RWPE2 (cell line): ENCODE data around the gene SQSTM1.
"Not testable (repeated sequence)": the region's sequence is repeated elsewhere in the genome, so short reads cannot be mapped to it uniquely, and the experiment has no call there.

ENCODE experiments used
- ATAC-seq: fragments of 200-7000 bp; cut with Tn5 transposase; 3 replicates; pipeline ENCODE4 v1.9.1; 2021; ENCODE audit warnings: low read depth
- DNase-seq: peaks from one replicate; pipeline ENCODE4 v3.0.0-alpha.2; 2020; ENCODE audit warnings: low spot score
- H3K27ac ChIP-seq: fragments of 450-650 bp; 2 replicates; pipeline ENCODE4 v1.5.1; 2017; ENCODE audit warnings: mild to moderate bottlenecking; ENCODE audit not compliant: poor library complexity, severe bottlenecking
- H3K27me3 ChIP-seq: fragments of 250-450 bp; sonication (Bioruptor Pico); 2 replicates; pipeline ENCODE4 v1.5.1; 2021; ENCODE audit warnings: mild to moderate bottlenecking, moderate library complexity; ENCODE audit not compliant: insufficient read depth, poor library complexity, severe bottlenecking
- H3K36me3 ChIP-seq: fragments of 250-450 bp; sonication (Bioruptor Pico); 2 replicates; pipeline ENCODE4 v1.5.1; 2020; ENCODE audit warnings: low read depth, mild to moderate bottlenecking, moderate library complexity
- H3K4me1 ChIP-seq: fragments of 250-450 bp; sonication (Bioruptor Pico); 2 replicates; pipeline ENCODE4 v1.5.1; 2021; ENCODE audit warnings: mild to moderate bottlenecking, moderate library complexity; ENCODE audit not compliant: insufficient read depth, poor library complexity, severe bottlenecking
- H3K4me3 ChIP-seq: fragments of 250-450 bp; sonication (Bioruptor Pico); 2 replicates; pipeline ENCODE4 v1.5.1; 2021; ENCODE audit warnings: mild to moderate bottlenecking, moderate library complexity; ENCODE audit not compliant: severe bottlenecking
- H3K9me3 ChIP-seq: fragments of 250-450 bp; sonication (Bioruptor Pico); 2 replicates; pipeline ENCODE4 v1.5.1; 2021; ENCODE audit warnings: mild to moderate bottlenecking, moderate library complexity; ENCODE audit not compliant: severe bottlenecking
- TF ChIP-seq, protein P1 (sequence below): fragments of 450-650 bp; IDR thresholded peaks from one replicate; pipeline ENCODE4 v1.5.1; 2017; ENCODE audit warnings: mild to moderate bottlenecking, moderate library complexity; ENCODE audit not compliant: poor library complexity, severe bottlenecking

The SQSTM1 gene

DNA sequence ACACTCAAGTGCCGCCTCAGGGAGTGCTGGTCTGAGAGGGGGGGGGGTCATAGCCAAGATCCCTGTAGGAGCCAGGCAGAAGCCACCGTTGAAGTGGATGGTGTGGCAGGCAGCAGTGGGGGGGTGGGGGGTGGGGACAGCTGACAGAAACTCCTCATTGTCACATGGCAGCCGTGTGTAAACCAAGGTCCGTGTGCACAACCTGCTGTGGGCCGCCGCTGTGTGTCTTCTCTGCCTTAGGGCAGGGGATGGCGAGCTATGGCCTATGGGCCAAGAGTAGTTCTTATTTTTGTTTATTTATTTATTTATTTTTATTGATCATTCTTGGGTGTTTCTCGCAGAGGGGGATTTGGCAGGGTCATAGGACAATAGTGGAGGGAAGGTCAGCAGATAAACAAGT is 13.4 kb downstream of the SQSTM1 start:
- Histone ChIP-seq H3K36me3 (peaks cover 92% of the 10 kb centered on the region), H3K4me1 (no peaks in the 10 kb centered on the region), H3K4me3 (no peak overlapping the region), H3K9me3 (no peaks in the 10 kb centered on the region), H3K27ac (no peak overlapping the region), H3K27me3 (no peaks in the 10 kb centered on the region)
- DNase-seq (no peak), ATAC-seq (no peak)
- TF ChIP-seq, protein P1, sequence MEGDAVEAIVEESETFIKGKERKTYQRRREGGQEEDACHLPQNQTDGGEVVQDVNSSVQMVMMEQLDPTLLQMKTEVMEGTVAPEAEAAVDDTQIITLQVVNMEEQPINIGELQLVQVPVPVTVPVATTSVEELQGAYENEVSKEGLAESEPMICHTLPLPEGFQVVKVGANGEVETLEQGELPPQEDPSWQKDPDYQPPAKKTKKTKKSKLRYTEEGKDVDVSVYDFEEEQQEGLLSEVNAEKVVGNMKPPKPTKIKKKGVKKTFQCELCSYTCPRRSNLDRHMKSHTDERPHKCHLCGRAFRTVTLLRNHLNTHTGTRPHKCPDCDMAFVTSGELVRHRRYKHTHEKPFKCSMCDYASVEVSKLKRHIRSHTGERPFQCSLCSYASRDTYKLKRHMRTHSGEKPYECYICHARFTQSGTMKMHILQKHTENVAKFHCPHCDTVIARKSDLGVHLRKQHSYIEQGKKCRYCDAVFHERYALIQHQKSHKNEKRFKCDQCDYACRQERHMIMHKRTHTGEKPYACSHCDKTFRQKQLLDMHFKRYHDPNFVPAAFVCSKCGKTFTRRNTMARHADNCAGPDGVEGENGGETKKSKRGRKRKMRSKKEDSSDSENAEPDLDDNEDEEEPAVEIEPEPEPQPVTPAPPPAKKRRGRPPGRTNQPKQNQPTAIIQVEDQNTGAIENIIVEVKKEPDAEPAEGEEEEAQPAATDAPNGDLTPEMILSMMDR = no peak

- peaks cover 90% of the 10 kb centered on the region for H3K36me3 ChIP-seq
- DNase-seq, H3K27me3 ChIP-seq, H3K27ac ChIP-seq, ATAC-seq, H3K4me1 ChIP-seq, H3K9me3 ChIP-seq, H3K4me3 ChIP-seq: not testable (repeated sequence)
Observed at GRCh38 chr5:179834871-179835270, 14.2 kb downstream of the SQSTM1 start.

GRCh38 chr5:179836225-179837019 is 15.7 kb downstream of the SQSTM1 start:
- Histone ChIP-seq H3K9me3 (no peaks in the 10 kb centered on the region), H3K4me3 (no peak overlapping the region), H3K27me3 (no peaks in the 10 kb centered on the region), H3K36me3 (peaks cover 83% of the 10 kb centered on the region), H3K27ac (no peak overlapping the region), H3K4me1 (no peaks in the 10 kb centered on the region)
- ATAC-seq = peak; percentile 37; the same call in 2 of the 3 replicates
- TF ChIP-seq, protein P1 = no peak
- no peak for DNase-seq

DNA sequence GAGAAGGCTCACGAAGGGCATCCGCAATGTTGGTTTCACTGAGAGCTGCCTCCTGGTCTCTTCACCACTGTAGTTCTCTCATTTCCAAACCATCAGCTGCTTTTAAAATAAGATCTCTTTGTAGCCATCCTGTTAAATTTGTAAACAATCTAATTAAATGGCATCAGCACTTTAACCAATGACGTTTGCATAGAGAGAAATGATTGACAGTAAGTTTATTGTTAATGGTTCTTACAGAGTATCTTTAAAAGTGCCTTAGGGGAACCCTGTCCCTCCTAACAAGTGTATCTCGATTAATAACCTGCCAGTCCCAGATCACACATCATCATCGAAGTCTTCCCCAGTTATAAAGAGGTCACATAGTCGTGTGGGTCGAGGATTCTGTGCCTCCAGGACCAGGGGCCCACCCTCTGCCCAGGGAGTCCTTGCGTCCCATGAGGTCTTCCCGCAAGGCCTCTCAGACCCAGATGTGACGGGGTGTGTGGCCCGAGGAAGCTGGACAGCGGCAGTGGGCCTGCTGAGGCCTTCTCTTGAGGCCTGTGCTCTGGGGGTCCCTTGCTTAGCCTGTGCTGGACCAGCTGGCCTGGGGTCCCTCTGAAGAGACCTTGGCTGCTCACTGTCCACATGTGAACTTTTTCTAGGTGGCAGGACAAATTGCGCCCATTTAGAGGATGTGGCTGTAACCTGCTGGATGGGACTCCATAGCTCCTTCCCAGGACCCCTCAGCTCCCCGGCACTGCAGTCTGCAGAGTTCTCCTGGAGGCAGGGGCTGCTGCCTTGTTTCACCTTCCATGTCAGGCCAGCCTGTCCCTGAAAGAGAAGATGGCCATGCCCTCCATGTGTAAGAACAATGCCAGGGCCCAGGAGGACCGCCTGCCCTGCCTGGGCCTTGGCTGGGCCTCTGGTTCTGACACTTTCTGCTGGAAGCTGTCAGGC is 16.6 kb downstream of the SQSTM1 start:
- H3K27ac ChIP-seq = no peak overlapping the region
- H3K36me3 ChIP-seq = peaks cover 74% of the 10 kb centered on the region
- H3K4me1 ChIP-seq = no peaks in the 10 kb centered on the region
- TF ChIP-seq, protein P1 = no peak
- no peaks in the 10 kb centered on the region for H3K9me3 ChIP-seq
- DNase-seq = no peak
- H3K27me3 ChIP-seq = no peaks in the 10 kb centered on the region
- no peak overlapping the region for H3K4me3 ChIP-seq
- ATAC-seq = no peak
